ENCODE data around the gene TBC1D19.
"Not testable (repeated sequence)": the region's sequence is repeated elsewhere in the genome, so short reads cannot be mapped to it uniquely, and the experiment has no call there.

Gene TBC1D19

GRCh38 chr4:26692014-26692726 is 108.3 kb downstream of the TBC1D19 start:
- no peak for DNase-seq

- DNase-seq = not testable (repeated sequence)
Measured at GRCh38 chr4:26694131-26694530, 110.2 kb downstream of the TBC1D19 start.

GRCh38 chr4:26700110-26700509 is 116.2 kb downstream of the TBC1D19 start:
- DNase-seq = no peak

- no peak for DNase-seq
Measured at GRCh38 chr4:26701095-26701494, 117.2 kb downstream of the TBC1D19 start.

GRCh38 chr4:26701786-26702227 is 117.9 kb downstream of the TBC1D19 start:
- DNase-seq = no peak

GRCh38 chr4:26707342-26707741 is 123.5 kb downstream of the TBC1D19 start:
- no peak for DNase-seq

- no peak for DNase-seq
Measured at GRCh38 chr4:26709246-26709645, 125.4 kb downstream of the TBC1D19 start.

- no peak for DNase-seq
Measured at GRCh38 chr4:26713563-26714151, 129.8 kb downstream of the TBC1D19 start.

GRCh38 chr4:26715636-26716242 is 131.9 kb downstream of the TBC1D19 start:
- no peak for DNase-seq

GRCh38 chr4:26717332-26717731 is 133.4 kb downstream of the TBC1D19 start:
- DNase-seq = no peak

GRCh38 chr4:26719954-26720552 is 136.2 kb downstream of the TBC1D19 start:
- no peak for DNase-seq

- no peak for DNase-seq
Measured at GRCh38 chr4:26721685-26722084, 137.8 kb downstream of the TBC1D19 start.

- DNase-seq = no peak
Measured at GRCh38 chr4:26723216-26723615, 139.3 kb downstream of the TBC1D19 start.

- no peak for DNase-seq
Measured at GRCh38 chr4:26724534-26724933, 140.7 kb downstream of the TBC1D19 start.

GRCh38 chr4:26726655-26727387 is 142.9 kb downstream of the TBC1D19 start:
- DNase-seq = no peak

GRCh38 chr4:26727844-26728243 is 144.0 kb downstream of the TBC1D19 start:
- DNase-seq = no peak

- DNase-seq = no peak
Measured at GRCh38 chr4:26729027-26729426, 145.1 kb downstream of the TBC1D19 start.

GRCh38 chr4:26729547-26729946 is 145.7 kb downstream of the TBC1D19 start:
- DNase-seq = no peak

GRCh38 chr4:26731351-26732035 is 147.6 kb downstream of the TBC1D19 start:
- no peak for DNase-seq

- DNase-seq = no peak
Measured at GRCh38 chr4:26732356-26732755, 148.5 kb downstream of the TBC1D19 start.

- DNase-seq = no peak
Measured at GRCh38 chr4:26736621-26737020, 152.7 kb downstream of the TBC1D19 start.

GRCh38 chr4:26737385-26737784 is 153.5 kb downstream of the TBC1D19 start:
- DNase-seq = no peak

GRCh38 chr4:26741491-26741871 is 157.6 kb downstream of the TBC1D19 start:
- no peak for DNase-seq
